Measurements from ENCODE around the gene COMMD8. TPM values are rescaled to one million over a fixed set of nuclear protein-coding genes. Genes with fewer than 3 reads are reported as not detected.

COMMD8 gene
- polyA plus RNA-seq, 2 of the 4 experiments (the other 2 are of a cell fraction) = 19.1 to 24.0 TPM

GRCh38 chr4:47427935-47428334 is 35.6 kb downstream of the COMMD8 start:
- TF ChIP-seq CHD4 (IDR thresholded peaks at IDR 0.05; ENCODE audit: borderline replicate concordance) (no peak), HEYL (CRISPR knock-in tag; IDR thresholded peaks at IDR 0.05) (no peak), FOSL2 (IDR thresholded peaks at IDR 0.05) (no peak), FOSL2 (CRISPR knock-in tag; IDR thresholded peaks at IDR 0.05) (no peak), ZFP36 (IDR thresholded peaks at IDR 0.05; ENCODE audit: borderline replicate concordance, partially characterized antibody) (no peak), EHMT2 (IDR thresholded peaks at IDR 0.05; ENCODE audit: low read depth) (no peak), POLR2AphosphoS2 (conservative IDR thresholded peaks at IDR 0.05; ENCODE audit: low read length) (no peak), EP300 (IDR thresholded peaks at IDR 0.05) (no peak), ZSCAN20 (CRISPR knock-in tag; IDR thresholded peaks at IDR 0.05) (no peak), NPAS2 (CRISPR knock-in tag; IDR thresholded peaks at IDR 0.05; ENCODE audit: borderline replicate concordance) (no peak), CTCF (IDR thresholded peaks at IDR 0.05) (no peak), TFCP2L1 (CRISPR knock-in tag; IDR thresholded peaks at IDR 0.05) (no peak), MAFK (IDR thresholded peaks at IDR 0.05; ENCODE audit: partially characterized antibody) (no peak), FOSB (CRISPR knock-in tag; IDR thresholded peaks at IDR 0.05) (no peak), ESRRA (IDR thresholded peaks at IDR 0.05; ENCODE audit: borderline replicate concordance, low read length) (no peak)
- TF ChIP-seq, protein P1, sequence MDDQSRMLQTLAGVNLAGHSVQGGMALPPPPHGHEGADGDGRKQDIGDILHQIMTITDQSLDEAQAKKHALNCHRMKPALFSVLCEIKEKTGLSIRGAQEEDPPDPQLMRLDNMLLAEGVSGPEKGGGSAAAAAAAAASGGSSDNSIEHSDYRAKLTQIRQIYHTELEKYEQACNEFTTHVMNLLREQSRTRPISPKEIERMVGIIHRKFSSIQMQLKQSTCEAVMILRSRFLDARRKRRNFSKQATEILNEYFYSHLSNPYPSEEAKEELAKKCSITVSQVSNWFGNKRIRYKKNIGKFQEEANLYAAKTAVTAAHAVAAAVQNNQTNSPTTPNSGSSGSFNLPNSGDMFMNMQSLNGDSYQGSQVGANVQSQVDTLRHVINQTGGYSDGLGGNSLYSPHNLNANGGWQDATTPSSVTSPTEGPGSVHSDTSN (IDR thresholded peaks at IDR 0.05) = no peak
- TF ChIP-seq, protein P2, sequence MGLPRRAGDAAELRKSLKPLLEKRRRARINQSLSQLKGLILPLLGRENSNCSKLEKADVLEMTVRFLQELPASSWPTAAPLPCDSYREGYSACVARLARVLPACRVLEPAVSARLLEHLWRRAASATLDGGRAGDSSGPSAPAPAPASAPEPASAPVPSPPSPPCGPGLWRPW (IDR thresholded peaks at IDR 0.05) = no peak
- TF ChIP-seq, protein P3, sequence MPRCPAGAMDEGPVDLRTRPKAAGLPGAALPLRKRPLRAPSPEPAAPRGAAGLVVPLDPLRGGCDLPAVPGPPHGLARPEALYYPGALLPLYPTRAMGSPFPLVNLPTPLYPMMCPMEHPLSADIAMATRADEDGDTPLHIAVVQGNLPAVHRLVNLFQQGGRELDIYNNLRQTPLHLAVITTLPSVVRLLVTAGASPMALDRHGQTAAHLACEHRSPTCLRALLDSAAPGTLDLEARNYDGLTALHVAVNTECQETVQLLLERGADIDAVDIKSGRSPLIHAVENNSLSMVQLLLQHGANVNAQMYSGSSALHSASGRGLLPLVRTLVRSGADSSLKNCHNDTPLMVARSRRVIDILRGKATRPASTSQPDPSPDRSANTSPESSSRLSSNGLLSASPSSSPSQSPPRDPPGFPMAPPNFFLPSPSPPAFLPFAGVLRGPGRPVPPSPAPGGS (IDR thresholded peaks at IDR 0.05) = no peak
- DNase-seq (ENCODE audit: low read depth in 1 of 2, low spot score in 1 of 2) (no peak), ATAC-seq (no peak), FAIRE-seq (no peak)
- WGBS (ENCODE audit: missing lambda C conversion rate) = 51% methylated on average over 2 of the region's 2 CpGs
- no peak overlapping the region for H3K4me2 ChIP-seq
- ChIA-PET POLR2A (no interaction called here), CTCF (no interaction called here)
- H3K4me1 ChIP-seq = no peaks in the 10 kb centered on the region
- no peaks in the 10 kb centered on the region for H3K9me3 ChIP-seq
- H3K27ac ChIP-seq = no peak overlapping the region
- no peak overlapping the region for H3K4me3 ChIP-seq

DNA sequence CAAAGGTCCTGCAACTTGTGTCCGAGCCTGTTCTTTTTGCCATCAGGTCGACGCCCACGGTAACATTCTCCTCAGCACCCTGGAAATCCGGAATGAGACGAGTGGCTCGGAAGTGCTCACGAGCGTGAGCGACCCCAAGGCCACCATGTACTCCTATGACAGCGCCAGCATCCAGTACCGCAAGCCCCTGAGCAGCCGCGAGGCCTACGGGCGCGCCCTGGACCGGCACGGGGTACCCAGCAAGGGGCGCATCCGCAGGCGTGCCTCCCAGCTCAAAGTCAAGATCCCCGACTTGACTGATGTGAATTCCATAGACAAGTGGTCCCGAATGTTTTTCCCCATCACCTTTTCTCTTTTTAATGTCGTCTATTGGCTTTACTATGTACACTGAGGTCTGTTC is 37.9 kb downstream of the COMMD8 start:
- no peak for DNase-seq (ENCODE audit: low read depth in 1 of 2, low spot score in 1 of 2)
- no peak for TF ChIP-seq MAFK (IDR thresholded peaks at IDR 0.05; ENCODE audit: partially characterized antibody)
- ChIA-PET CTCF (no interaction called here), POLR2A (no interaction called here)
- H3K4me2 ChIP-seq = no peak overlapping the region
- no peak for ATAC-seq
- no peak for FAIRE-seq
- no peaks in the 10 kb centered on the region for H3K9me3 ChIP-seq
- 53% methylated on average over 23 of the region's 25 CpGs for WGBS (ENCODE audit: missing lambda C conversion rate)
- no peaks in the 10 kb centered on the region for H3K4me1 ChIP-seq
- no peak overlapping the region for H3K4me3 ChIP-seq
- H3K27ac ChIP-seq = no peak overlapping the region

DNA sequence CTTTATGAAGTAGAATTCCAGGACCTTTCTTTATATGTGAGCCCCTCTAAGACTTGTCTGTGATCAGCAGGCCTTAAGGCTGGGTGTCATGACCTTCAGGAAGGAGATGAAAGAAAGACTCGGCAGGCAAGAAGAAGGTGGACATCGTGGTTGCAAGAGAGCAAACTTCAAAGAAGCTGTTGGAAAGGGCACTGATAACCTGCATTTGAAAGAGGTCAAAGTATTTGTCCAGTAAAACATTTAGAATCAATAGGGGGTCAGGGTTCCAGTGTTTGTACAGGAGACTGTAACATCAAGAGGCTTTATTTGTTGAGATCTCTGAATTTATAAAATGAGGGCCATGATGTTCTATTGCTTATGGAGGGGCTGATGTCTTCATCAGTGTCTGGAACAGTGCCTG is 44.2 kb downstream of the COMMD8 start:
- FAIRE-seq (no peak), ATAC-seq (no peak), DNase-seq (ENCODE audit: low read depth in 1 of 2, low spot score in 1 of 2) (no peak)
- no peak overlapping the region for H3K4me3 ChIP-seq
- no peaks in the 10 kb centered on the region for H3K4me1 ChIP-seq
- ChIA-PET POLR2A (no interaction called here), CTCF (no interaction called here)
- WGBS (ENCODE audit: missing lambda C conversion rate) = 0% methylated on average over 2 of the region's 2 CpGs
- H3K9me3 ChIP-seq = no peaks in the 10 kb centered on the region
- no peak overlapping the region for H3K4me2 ChIP-seq
- no peak overlapping the region for H3K27ac ChIP-seq
- TF ChIP-seq FOSB (CRISPR knock-in tag; IDR thresholded peaks at IDR 0.05) (no peak), HOXB5 (CRISPR knock-in tag; IDR thresholded peaks at IDR 0.05) (no peak), KDM5A (IDR thresholded peaks at IDR 0.05) (no peak), RARB (CRISPR knock-in tag; IDR thresholded peaks at IDR 0.05) (no peak), PHF8 (IDR thresholded peaks at IDR 0.05; ENCODE audit: borderline replicate concordance, low read depth) (no peak), CHD2 (IDR thresholded peaks at IDR 0.05; ENCODE audit: low read length, partially characterized antibody) (no peak), EHF (CRISPR knock-in tag; IDR thresholded peaks at IDR 0.05) (no peak), CHD4 (IDR thresholded peaks at IDR 0.05; ENCODE audit: borderline replicate concordance) (no peak), HOXB13 (CRISPR knock-in tag; IDR thresholded peaks at IDR 0.05; ENCODE audit: low read depth) (no peak)
- TF ChIP-seq, protein P3 (IDR thresholded peaks at IDR 0.05) = no peak
- TF ChIP-seq, protein P1 (IDR thresholded peaks at IDR 0.05) = no peak
- TF ChIP-seq, protein P4, sequence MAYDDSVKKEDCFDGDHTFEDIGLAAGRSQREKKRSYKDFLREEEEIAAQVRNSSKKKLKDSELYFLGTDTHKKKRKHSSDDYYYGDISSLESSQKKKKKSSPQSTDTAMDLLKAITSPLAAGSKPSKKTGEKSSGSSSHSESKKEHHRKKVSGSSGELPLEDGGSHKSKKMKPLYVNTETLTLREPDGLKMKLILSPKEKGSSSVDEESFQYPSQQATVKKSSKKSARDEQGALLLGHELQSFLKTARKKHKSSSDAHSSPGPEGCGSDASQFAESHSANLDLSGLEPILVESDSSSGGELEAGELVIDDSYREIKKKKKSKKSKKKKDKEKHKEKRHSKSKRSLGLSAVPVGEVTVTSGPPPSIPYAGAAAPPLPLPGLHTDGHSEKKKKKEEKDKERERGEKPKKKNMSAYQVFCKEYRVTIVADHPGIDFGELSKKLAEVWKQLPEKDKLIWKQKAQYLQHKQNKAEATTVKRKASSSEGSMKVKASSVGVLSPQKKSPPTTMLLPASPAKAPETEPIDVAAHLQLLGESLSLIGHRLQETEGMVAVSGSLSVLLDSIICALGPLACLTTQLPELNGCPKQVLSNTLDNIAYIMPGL (CRISPR knock-in tag; IDR thresholded peaks at IDR 0.05; ENCODE audit: borderline replicate concordance) = no peak

Measured in A549 (cell line).